ENCODE data around the gene QPCT. TPM values are rescaled to one million over a fixed set of nuclear protein-coding genes. Genes with fewer than 3 reads are reported as not detected.

Gene QPCT
- total RNA-seq, 1 donor from 2014 or later = 2.1 TPM

DNA sequence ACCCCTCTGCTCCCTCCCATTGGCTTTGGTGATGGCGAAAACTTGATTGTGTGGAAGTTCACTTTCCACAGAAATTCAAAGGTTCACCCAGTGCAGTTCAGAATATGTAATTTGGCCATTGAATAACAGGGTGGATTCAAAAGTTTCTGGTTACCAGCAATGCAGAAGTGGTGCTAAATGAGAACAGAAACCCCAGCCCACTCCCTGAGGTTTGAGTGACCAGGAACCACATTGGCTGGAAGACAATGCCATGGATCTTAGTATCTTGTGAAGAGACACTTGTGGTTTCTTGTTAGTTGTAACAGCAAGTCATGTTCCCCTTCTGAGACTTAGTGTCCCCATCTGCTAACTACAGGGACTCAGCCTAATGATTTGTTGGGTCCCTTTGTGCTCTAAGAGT, 49.8 kb downstream of the QPCT start:
- Mint-ChIP-seq H3K27ac (no peak overlapping the region), H3K27me3 (no peaks in the 10 kb centered on the region), H3K36me3 (ENCODE audit: low read depth) (no peaks in the 10 kb centered on the region), H3K4me1 (peaks cover 4% of the 10 kb centered on the region), H3K9me3 (peaks cover 5% of the 10 kb centered on the region), H3K4me3 (no peak overlapping the region)
- ChIA-PET CTCF (interaction anchor here (0.7 to 7.7 kb wide), 5 partner anchors 15 to 483 kb away, joined by 3 to 156 read pairs (median 4); no protein-coding TSS in a partner anchor), POLR2A (interaction anchor here (0.6 to 1.3 kb wide), 2 partner anchors 15 to 499 kb away, joined by 3 to 4 read pairs; no protein-coding TSS in a partner anchor)
- ATAC-seq (ENCODE audit: low read depth) = no peak
- intact Hi-C loops (cut with micrococcal nuclease) = loop anchor here (5.0 to 10.0 kb wide), 3 partner anchors 278 to 1111 kb away; partner anchors contain the start of genes CDC42EP3 and STRN
- no peak for DNase-seq
- no peak for TF ChIP-seq CTCF (IDR thresholded peaks at IDR 0.05)

- no peak for ATAC-seq (ENCODE audit: low read depth)
- CTCF ChIA-PET = interaction anchor here (0.6 to 7.7 kb wide), 29 partner anchors 8 to 881 kb away, joined by 3 to 156 read pairs (median 5); partner anchors contain the start of gene PRKD3
Observed at GRCh38 chr2:37394796-37395555, 50.5 kb downstream of the QPCT start.

GRCh38 chr2:37396890-37397565, 52.6 kb downstream of the QPCT start:
- DNase-seq (no peak), ATAC-seq (ENCODE audit: low read depth) (no peak)
- Mint-ChIP-seq H3K36me3 (ENCODE audit: low read depth) (no peaks in the 10 kb centered on the region), H3K4me1 (peaks cover 4% of the 10 kb centered on the region), H3K9me3 (peaks cover 5% of the 10 kb centered on the region), H3K27me3 (no peaks in the 10 kb centered on the region), H3K27ac (no peak overlapping the region), H3K4me3 (no peak overlapping the region)
- TF ChIP-seq CTCF (IDR thresholded peaks at IDR 0.05) = no peak
- intact Hi-C loops (cut with micrococcal nuclease) = loop anchor here (1.0 to 10.0 kb wide), 10 partner anchors 17 to 1108 kb away; no protein-coding TSS in a partner anchor
- ChIA-PET POLR2A (interaction anchor here (0.6 to 1.2 kb wide), 5 partner anchors 20 to 805 kb away, joined by 3 to 5 read pairs (median 3); no protein-coding TSS in a partner anchor), CTCF (interaction anchor here (0.6 to 7.7 kb wide), 22 partner anchors 12 to 878 kb away, joined by 3 to 156 read pairs (median 5); partner anchors contain the start of gene QPCT)

More at GRCh38 chr2:37394796-37395555, 50.5 kb downstream of the QPCT start:
- Mint-ChIP-seq H3K27me3 (no peaks in the 10 kb centered on the region), H3K27ac (no peak overlapping the region), H3K9me3 (peaks cover 5% of the 10 kb centered on the region), H3K36me3 (ENCODE audit: low read depth) (no peaks in the 10 kb centered on the region), H3K4me3 (no peak overlapping the region), H3K4me1 (peaks cover 4% of the 10 kb centered on the region)
- intact Hi-C loops (cut with micrococcal nuclease) = loop anchor here (5.0 to 10.0 kb wide), 4 partner anchors 228 to 1110 kb away; partner anchors contain the start of genes CDC42EP3 and STRN
- no peak for TF ChIP-seq CTCF (IDR thresholded peaks at IDR 0.05)
- no peak for DNase-seq
- POLR2A ChIA-PET = interaction anchor here (0.9 to 1.3 kb wide), 2 partner anchors 15 to 71 kb away, joined by 3 to 6 read pairs; no protein-coding TSS in a partner anchor

GRCh38 chr2:37398990-37399389, 54.6 kb downstream of the QPCT start:
- Mint-ChIP-seq H3K27ac (no peak overlapping the region), H3K4me1 (peaks cover 4% of the 10 kb centered on the region), H3K36me3 (ENCODE audit: low read depth) (no peaks in the 10 kb centered on the region), H3K27me3 (no peaks in the 10 kb centered on the region), H3K9me3 (peaks cover 2% of the 10 kb centered on the region), H3K4me3 (no peak overlapping the region)
- CTCF ChIA-PET = interaction anchor here (5.5 to 7.7 kb wide), 2 partner anchors 434 to 479 kb away, joined by 85 to 156 read pairs; no protein-coding TSS in a partner anchor
- intact Hi-C loops (cut with micrococcal nuclease) = loop anchor here (5.0 to 10.0 kb wide), 2 partner anchors 232 to 1106 kb away; no protein-coding TSS in a partner anchor
- TF ChIP-seq CTCF (IDR thresholded peaks at IDR 0.05) = no peak
- POLR2A ChIA-PET = no interaction called here
- ATAC-seq (ENCODE audit: low read depth) (no peak), DNase-seq (no peak)
